CD4-positive, alpha-beta T cell treated with Interleukin-21 for 1 hour (primary cell): ENCODE measurements around the gene S100A5.
A peak's percentile ranks its signal among the peaks of the same experiment; 100 is the strongest.
"Not testable (repeated sequence)": the region's sequence is repeated elsewhere in the genome, so short reads cannot be mapped to it uniquely, and the experiment has no call there.

Source experiments
- DNase-seq: peaks from one replicate; pipeline ENCODE4 v3.0.0-alpha.2; 2020

S100A5 gene

DNA sequence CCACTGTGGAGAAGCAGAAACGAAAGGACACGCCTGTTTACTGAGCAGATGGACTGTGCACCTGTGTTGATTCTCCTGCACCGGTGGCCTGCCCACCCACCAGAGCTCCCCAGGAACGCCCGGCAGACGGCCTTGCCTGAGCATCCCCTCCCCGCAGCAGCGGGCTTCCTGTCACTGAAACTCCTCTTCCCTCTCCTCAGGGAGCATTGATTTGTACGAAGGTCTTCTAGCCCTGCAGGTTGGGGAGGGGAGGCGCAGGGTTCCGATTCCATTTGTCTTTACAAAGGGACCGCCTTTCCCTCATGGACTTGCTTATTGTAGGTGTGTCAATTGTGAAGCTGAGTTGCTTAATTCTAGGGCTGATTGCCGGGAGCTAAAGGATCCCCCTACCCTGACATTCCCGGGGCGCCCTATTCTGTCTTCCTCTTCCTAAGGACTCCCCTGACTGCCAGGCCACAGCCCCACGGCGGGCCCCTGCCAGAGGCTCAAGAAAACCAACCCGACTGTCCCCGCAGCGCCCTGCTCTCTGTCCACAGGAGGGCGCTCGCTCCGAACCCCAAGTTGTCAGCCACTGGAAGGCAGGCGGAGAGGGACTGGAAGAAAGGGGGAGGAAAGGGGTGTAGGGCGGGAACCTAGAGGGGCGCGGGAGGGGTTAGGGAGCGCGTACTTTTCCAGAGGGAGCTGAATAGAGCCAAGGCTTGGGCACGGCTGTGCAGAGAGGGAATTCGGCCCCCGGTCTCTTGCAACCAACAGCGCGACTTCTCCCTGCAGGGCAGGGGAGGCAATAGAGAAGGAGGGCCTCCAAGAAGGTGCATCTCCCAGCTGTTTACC lies 7.8 kb downstream of the S100A5 start:
- peak; percentile 81 for DNase-seq

DNA sequence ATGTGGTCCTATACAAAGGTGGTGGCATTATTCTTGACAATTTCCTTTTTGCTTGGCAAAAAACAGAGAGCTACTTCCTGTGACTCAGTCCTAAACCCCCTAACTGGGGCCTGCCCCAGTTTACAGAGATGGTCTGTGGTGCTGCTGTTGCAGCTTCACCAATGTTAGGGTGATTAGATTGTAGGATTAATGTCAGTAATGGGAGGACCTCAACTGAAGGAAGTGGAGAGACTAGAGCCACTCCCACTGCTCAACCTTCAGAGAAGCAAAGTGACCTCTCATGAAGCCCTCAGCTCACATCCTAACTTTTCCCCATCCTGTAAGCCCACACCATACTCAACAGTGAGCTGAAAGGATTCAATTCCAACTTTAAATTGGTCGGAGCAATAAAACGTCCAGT lies 8.6 kb downstream of the S100A5 start:
- DNase-seq: peak; percentile 66

DNA sequence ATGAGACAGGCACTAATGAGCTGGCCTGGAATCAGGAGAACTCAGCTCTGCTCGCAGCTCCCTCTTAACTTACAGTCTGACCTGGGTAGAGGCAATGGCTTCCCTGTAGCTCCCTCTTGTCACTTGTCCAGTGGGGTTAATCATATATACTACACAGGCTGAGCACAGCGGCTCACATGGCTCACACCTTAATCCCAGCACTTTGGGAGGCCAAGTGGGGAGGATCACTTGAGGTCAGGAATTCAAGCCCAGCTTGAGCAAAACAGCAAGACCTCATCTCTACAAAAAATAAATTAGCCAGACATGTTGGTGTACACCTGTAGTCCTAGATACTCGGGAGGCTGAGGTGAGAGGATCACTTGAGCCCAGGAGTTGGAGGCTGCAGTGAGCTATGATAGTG lies 9.1 kb downstream of the S100A5 start:
- no peak for DNase-seq

DNA sequence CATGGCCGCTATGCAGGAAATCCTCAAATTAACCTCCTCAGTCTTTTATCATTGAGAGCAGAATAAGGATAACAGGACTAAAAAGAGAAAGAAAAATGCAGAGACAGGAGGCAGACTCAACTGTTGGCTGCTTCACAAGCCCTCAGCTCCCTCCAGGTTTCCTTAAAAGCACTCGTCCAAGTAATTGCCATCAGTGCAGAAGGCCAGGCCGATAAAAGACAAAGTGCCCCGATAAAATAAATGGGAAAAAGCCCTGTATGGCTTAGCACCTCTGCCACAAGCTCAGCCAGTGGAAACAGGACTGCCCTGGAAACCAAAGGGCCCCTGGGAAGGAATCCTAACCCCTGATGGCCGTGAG lies 13.1 kb downstream of the S100A5 start:
- no peak for DNase-seq

DNA sequence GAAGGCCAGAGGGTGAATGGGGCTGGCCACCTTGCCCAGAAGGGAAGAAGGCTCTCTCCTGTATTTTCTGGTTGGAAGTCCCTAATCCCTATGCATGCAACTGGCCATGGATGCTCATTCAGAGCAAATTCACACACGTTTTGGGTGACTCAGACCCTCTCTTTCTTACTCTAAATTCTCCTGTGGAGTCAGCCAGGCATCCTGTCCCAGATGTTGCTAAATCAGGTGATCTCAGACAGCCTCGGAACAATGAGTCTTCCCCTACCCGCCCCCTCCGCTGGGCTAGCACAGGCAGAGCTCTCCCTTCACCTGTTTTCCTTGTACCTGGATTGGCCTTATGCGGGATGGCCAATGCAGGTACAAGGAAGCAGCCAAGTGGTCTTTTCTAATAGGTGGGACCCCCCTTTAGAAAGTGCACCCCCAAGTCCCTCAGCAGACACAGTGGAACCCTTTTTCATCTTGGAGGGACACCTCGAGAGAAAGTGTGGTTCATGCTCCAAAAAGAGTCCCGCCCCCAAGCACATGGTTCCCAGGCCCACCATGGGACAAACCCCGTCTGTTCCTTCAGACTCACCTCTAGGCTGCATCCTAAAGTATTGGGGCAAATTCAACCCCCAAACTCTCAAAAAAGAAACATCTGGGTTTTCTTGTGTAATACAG lies 13.6 kb downstream of the S100A5 start:
- DNase-seq: no peak

DNA sequence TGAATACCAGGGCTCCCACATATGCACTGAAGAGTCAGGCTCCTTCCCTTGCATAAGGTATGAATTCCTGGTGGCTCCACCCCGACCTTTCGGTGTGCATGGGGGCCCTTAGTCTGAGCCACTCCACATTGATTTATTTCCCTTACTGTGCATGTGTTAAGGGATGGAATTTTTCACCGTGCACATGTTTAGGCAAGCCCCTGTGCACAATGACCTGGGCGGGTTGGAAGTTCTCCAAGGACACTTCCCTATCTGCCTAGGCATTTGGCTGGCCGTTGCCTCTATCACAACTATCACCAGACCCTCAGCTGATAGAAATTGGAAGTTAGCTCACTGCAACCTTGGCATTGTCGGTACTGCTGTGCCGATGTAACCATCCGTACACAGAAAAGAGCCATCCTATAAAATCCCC lies 14.6 kb downstream of the S100A5 start:
- DNase-seq: no peak

DNA sequence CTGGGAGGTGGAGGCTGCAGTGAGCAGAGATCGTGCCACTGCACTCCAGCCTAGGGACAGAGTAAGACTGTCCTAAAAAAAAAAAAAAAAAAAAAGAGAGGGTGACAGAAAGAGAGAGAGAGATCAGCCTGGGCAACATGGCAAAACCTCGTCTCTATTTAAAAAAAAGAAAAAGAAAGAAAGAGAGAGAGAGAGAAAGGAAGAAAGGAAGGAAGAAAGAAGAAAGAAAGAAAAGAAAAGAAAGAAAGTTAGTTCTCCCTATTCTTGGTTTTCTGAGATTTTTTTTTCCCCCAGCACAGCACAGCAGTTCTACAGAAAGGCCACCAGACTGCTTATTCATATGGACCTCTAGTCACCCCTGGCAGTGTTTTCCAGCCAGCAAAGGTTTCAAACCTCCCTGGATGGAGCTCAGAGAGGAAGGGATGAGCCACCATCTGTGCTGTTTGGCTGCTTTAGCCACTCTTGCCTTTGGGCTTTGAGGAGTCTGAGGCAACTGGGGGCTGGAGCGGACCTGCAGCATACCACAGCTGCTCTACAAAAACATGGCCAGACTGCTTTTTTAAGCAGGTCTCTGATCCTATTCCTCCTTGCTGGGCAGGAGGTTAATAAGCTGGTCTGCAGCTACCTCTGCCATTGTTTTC lies 15.5 kb downstream of the S100A5 start:
- no peak for DNase-seq

DNA sequence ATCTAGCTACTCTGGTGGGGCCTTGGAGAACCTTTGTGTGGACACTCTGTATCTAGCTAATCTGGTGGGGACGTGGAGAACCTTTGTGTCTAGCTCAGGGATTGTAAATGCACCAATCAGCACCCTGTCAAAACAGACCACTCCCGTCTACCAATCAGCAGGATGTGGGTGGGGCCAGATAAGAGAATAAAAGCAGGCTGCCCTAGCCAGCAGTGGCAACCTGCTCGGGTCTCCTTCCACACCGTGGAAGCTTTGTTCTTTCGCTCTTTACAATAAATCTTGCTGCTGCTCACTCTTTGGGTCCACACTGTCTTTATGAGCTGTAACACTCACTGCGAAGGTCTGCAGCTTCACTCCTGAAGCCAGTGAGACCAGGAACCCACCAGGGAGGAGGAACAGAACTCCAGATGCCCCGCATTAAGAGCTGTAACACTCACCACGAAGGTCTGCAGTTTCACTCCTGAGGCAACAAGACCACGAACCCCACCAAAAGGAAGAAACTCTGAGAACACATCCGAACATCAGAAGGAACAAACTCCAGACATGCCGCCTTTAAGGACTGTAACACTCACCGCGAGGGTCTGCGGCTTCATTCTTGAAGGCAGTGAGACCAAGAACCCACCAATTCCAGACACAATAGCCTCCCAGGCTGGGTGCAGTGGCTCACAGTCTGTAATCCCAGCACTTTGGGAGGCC lies 18.2 kb downstream of the S100A5 start:
- DNase-seq: not testable (repeated sequence)

DNA sequence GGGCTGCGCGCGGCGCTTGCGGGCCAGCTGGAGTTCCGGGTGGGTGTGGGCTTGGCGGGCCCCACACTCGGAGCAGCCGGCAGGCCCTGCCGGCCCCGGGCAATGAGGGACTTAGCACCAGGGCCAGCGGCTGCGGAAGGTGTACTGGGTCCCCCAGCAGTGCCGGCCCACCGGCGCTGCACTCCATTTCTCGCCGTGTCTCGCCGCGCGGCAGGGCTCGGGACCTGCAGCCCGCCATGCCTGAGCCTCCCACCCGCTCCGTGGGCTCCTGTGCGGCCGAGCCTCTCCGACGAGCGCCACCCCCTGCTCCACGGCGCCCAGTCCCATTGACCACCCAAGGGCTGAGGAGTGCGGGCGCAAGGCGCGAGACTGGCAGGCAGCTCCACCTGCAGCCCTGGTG lies 18.9 kb downstream of the S100A5 start:
- not testable (repeated sequence) for DNase-seq

DNA sequence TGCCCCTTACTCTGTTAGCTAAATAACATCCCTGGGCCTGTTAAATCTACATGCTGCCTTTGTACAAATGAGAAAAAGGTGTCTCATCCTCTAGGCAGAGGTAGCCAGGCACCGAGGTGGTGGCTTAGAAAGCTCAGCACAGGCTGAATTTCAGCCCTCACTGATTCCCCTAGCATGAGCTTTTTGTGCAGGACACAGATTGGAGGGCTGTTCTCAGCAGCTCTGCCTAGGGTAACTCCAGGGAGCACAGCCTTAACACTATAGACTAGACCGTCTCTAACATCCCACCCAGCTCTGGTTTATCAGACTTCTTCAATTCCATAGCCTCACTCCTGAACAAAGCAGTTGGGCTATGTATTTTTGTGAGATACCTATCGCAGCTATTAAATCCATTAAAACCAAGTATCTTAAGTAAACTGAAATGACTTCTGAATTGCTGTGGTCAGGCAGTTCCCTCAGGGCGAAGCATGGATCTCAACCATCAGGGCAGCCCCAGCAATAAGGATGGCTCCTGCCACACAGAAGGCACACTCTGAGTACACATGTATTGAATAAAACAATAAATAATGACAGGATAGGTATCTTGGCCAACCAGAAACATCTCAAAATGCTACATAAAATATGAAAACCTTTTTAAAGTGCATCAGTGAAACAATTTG lies 19.8 kb downstream of the S100A5 start:
- DNase-seq: no peak

DNA sequence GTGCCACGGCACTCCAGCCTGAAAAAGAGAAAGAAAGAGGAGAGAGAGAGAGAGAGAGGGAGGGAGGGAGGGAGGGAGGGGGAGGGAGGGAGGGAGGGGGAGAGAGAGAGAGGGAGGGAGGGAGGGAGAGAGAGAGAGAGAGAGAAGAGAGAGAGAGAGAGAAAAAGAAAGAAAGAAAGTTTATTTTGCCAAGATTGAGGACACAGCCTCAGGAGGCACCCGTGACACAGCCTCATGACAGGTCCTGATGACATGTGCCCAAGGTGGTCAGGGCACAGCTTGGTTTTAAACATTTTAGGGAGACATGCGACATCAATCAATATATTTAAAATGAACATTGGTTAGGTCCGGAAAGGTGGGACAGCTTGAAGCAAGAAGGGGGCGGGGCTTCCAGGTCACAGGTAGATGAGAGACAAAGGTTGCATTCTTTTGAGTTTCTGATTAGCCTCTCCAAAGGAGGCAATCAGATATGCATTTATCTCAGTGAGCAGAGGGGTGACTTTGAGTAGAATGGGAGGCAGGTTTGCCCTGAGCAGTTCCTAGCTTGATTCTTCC lies 20.5 kb downstream of the S100A5 start:
- DNase-seq: not testable (repeated sequence)

DNA sequence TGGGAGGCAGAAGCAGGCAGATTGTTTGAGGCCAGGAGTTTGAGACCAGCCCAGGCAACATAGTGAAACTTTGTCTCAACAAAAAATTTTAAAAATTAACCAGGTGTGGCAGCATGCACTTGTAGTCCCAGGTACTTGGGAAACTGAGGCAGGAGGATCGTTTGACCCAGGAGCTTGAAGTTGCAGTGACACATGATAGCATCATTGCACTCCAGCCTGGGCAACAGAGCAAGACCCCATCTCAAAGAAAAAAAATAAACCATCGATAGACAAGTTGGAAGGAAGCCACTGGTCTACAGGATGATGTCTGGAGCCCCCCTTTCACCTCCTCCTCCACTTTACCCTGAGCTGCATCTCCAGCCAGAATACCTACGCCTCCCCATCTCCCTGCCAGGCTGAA lies 21.5 kb downstream of the S100A5 start:
- DNase-seq: no peak

DNA sequence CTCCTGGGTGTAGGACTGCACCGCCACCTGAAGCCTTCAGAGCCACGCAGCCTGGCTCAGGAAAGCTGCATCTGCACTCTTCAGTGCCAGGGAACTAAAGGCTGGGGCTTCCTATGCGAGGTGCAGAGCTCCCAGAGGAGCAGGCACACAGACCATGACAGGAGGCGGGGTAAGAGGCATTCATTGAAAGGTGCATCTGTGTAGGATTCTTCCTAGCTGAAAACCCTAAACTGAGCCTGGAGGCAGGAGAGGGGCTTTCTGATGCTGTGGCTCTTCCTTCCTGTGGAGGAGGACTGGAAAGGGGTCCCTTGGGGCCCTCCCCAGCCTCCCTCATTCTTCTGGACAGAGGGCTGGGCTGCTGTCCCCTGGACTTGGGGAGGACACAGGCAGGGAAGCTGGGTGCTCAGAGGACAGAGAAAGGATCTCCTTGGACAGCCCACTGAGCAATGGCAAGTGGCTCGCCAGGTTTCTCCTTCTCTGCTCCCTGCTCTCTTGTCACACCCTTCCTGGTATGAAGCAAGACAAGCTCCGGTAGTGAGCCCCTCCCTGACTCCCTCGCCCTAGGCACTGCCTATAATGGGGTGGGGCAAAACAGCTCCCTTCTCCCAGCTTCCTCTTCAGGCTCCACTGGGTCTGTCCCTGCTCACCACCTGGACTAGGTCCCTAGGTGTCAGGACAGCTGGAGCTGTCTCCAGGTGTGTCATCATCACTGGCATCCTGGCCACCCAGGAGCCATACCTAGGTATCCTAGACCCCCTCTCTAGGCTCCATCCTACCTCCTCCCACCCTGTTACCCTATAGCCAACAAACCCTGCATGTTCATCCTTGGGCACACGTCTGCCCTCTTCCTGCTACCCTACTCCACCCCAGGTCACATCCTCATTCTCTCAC lies 25.0 kb downstream of the S100A5 start:
- no peak for DNase-seq

DNA sequence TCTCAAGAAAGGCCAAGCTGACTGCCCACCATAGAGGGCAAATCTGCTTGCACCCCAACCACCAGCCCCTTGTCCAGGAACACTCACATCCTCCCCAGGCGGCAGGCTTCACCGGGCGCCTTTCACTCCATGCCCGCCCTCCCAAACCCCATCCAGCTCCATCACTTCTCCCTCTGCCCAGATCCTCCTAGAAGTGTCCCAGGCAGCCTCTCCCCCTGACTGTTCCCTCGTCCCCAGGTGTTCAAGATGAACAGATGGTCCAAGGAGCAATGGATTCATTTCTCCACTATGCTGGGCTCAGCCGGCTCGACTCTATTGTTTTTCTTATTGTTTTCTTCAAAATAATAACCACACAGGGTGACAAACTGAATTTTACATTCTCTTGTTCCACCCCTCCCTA lies 27.1 kb downstream of the S100A5 start:
- no peak for DNase-seq

DNA sequence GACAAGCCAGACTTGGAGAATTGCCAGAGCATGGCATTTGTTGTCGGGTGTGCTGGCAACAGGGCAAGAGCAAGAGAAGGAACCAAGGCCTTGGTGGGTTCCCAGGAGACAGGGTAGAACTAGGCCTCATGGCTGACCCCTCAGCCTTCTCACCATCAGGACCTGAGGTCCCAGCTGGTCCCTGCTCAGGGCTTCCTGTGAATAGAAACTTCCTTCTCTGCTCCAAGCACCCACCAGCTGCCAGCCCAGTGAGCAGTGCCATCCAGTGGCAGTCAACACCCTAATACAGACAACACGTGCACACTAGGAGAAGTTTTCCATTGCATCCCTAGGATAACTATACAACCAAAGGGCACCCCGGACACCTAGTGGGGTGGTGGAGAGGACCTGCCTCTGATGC lies 27.7 kb downstream of the S100A5 start:
- DNase-seq: no peak

DNA sequence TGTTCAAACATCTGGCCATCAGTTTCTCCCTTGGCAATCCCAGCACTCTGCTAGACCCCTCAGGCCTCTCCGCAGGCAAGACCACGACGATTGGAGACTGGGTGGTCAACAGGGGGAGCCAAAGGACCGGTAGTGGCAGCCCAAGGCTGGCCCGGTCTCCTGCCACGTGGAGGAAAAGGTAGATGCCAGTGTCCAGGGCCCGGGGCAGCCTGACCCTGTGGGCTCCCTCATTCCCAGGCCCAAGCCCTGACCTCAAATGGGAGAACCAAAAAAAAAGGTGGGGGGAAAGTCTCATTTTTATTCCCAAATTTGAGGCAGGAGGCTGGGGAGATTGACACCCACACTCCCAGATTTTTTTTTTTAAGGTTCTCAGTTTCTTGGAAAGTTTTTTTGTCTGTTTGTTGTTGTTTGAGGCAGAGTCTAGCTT lies 29.7 kb downstream of the S100A5 start:
- peak; percentile 80 for DNase-seq

DNA sequence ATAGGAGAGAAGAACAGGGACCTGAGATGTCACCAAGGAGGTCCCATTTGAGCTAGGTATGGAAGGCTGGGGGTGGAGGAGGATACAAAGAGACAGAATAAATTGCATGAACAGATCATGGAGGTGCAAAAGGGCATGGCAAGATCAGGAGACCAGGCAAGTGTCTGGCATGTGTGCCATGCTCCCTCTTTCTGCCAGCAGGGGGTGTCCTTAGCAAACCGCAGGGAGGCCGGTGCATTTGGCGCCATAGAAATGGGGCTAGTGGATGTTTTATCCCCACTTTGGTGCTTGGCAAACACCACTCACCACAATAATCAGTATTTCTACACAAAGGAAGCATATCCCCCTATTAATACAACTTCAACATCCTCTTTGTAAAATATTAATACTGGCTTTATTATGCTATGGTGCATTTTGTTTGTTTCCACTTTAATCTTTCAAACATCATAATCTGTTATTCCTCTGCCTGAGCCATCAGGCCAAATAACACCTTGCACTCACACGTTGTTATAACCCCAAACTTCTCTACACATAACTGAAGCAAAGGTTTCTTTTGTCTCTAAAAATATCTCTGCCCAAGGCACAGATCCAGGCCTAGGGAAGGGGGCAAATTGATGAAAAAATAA lies 30.9 kb downstream of the S100A5 start:
- peak; percentile 71 for DNase-seq

DNA sequence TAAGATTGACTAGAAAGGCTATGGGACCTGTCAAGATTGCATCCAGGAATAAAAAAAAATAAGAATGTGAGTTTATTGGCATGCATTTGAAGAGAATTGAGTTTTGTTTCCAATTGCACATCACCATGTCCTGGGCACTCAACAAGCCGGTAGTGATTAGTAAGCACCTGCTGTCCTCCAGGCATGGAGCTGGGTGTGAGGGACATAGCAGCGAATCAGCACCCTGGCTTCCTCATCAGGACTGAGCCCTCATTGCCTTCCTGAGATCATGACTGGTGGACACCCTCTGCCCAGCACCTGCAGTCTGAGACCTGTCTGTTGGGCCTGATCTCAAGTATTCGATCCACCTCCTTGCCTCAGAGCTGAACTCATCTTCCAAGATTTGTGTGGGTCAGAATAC lies 31.7 kb downstream of the S100A5 start:
- DNase-seq: no peak

DNA sequence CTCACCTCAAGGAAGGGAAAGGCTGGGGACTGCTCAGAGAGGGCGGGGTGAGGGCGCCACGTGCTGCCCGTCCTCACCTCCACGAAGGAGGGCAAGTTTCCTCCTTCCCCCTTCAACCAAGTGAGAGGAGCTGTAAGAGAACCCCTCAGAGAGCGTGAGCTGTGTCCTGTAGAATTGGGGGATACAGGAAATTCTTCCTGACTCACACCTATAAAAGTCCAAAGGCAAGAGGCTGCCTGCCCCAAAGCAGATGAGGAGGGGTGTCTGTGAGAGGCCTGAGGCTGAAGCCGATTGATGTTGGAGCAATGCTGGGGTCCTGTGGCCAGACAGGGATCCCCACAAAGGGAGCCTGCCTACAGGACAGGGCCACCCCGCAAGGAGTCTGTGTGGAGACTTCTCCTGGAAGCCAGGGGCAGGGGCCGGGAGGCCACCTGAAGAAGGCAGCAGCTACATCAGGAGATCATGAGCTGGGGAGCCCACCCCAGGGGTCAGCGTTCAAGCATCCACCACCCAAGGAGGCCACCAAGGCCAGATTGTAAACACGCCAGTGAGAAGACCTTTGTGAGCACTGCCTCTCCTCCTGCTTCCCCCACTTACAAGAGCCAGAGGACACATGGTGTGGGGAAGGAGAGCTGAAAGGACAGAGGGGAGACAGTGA lies 32.7 kb downstream of the S100A5 start:
- DNase-seq: no peak

DNA sequence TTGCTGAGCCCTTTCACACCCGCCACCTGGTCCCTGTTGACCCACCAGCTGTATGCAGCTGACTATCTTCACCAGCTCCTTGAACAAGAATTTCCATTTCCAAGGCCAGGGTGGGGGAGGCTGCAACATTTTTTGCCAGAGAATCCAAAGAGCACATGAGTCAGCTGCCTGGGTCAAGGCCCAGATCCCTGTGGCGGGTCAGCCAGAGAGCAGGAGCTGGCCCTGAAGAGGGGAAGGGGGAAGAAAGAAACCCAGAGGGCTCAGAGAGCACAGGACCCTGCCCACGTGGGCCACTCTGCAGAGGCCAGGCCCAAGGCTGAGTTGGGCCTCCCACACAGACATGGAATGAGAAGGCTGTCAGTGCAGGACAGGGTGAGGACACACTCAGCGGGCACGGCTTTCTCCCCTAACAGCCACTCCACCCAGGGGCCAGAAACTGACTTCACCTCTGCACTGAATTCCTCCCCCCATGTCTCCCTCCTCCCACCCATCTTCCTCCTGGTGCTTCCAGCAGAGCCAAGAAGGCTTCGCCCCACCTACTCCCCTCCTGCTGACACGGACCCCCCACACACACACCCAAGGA lies 33.8 kb downstream of the S100A5 start:
- DNase-seq: no peak
